ENCODE measurements around the gene SYPL1. TPM values are rescaled to one million over a fixed set of nuclear protein-coding genes. Genes with fewer than 3 reads are reported as not detected.

SYPL1 gene
- total and polyA plus RNA-seq, 8 donors: 16.4 to 44.7 (median 33.5) TPM

GRCh38 chr7:106071999-106072714 is 40.0 kb downstream of the SYPL1 start:
- FAIRE-seq (no peak), ATAC-seq (peak; percentile 68 to 88 (median 82)), DNase-seq (peak in 4 of 6 donors; percentile 42 to 69 (median 56))
- 15% methylated on average over 9 of the region's 9 CpGs for WGBS, 2 donors
- no peak overlapping the region for H3K4me3 ChIP-seq
- H3K9me3 ChIP-seq: no peaks in the 10 kb centered on the region
- TF ChIP-seq CTCF (IDR thresholded peaks at IDR 0.05): no peak
- H3K36me3 ChIP-seq: no peaks in the 10 kb centered on the region
- no peaks in the 10 kb centered on the region for H3K27me3 ChIP-seq
- intact Hi-C loops (cut with DNase I): no loop called here
- H3K27ac ChIP-seq: peak overlapping the region; percentile 6 to 70 (median 60)
- H3K4me1 ChIP-seq: peaks cover 22 to 30% (median 22%) of the 10 kb centered on the region in 3 donors

- Histone ChIP-seq H3K4me1 (peaks cover 22 to 30% (median 22%) of the 10 kb centered on the region in 3 donors), H3K27ac (peak overlapping the region; percentile 6 to 70 (median 60)), H3K4me3 (no peak overlapping the region), H3K27me3 (no peaks in the 10 kb centered on the region), H3K36me3 (no peaks in the 10 kb centered on the region), H3K9me3 (no peaks in the 10 kb centered on the region)
- WGBS, 2 donors: 68 to 74% methylated on average over 9 of the region's 9 CpGs
- TF ChIP-seq CTCF (IDR thresholded peaks at IDR 0.05): no peak
- no peak for DNase-seq
- no peak for FAIRE-seq
- ATAC-seq: peak in 3 of 4 donors; percentile 44 to 69 (median 56)
- intact Hi-C loops (cut with DNase I): no loop called here
Measured at GRCh38 chr7:106071356-106071998, 40.6 kb downstream of the SYPL1 start.

- peaks cover 22 to 30% (median 22%) of the 10 kb centered on the region in 3 donors for H3K4me1 ChIP-seq
- H3K27ac ChIP-seq: peak overlapping the region in 3 of 4 donors; percentile 53 to 70 (median 67)
- intact Hi-C loops (cut with DNase I): no loop called here
- H3K27me3 ChIP-seq: no peaks in the 10 kb centered on the region
- DNase-seq (no peak), ATAC-seq (no peak), FAIRE-seq (no peak)
- H3K36me3 ChIP-seq: no peaks in the 10 kb centered on the region
- no peak overlapping the region for H3K4me3 ChIP-seq
- no peaks in the 10 kb centered on the region for H3K9me3 ChIP-seq
- no peak for TF ChIP-seq CTCF (IDR thresholded peaks at IDR 0.05)
- WGBS, 2 donors: 88 to 94% methylated on average over 8 of the region's 8 CpGs
Measured at GRCh38 chr7:106070567-106071254, 41.4 kb downstream of the SYPL1 start.

GRCh38 chr7:106070201-106070551 is 41.9 kb downstream of the SYPL1 start:
- WGBS, 2 donors: 38 to 40% methylated on average over 5 of the region's 5 CpGs
- no peak for TF ChIP-seq CTCF (IDR thresholded peaks at IDR 0.05)
- ATAC-seq (peak; percentile 57 to 68 (median 62)), FAIRE-seq (no peak), DNase-seq (peak; percentile 40 to 76 (median 64))
- intact Hi-C loops (cut with DNase I): no loop called here
- H3K27me3 ChIP-seq: no peaks in the 10 kb centered on the region
- no peaks in the 10 kb centered on the region for H3K9me3 ChIP-seq
- H3K4me3 ChIP-seq: no peak overlapping the region
- H3K27ac ChIP-seq: peak overlapping the region in 2 of 4 donors; percentile 21 to 44
- no peaks in the 10 kb centered on the region for H3K36me3 ChIP-seq
- peaks cover 22 to 30% (median 22%) of the 10 kb centered on the region in 3 donors for H3K4me1 ChIP-seq

Measured in pancreas (tissue), 10 donors.